Activated CD4-positive, alpha-beta T cell treated with anti-CD3 and anti-CD28 coated beads, Interleukin-2, amount 10 ng/mL, durations not matched to agents 7 days and 5 days (primary cell): ENCODE measurements around the gene EXOSC10. TPM values are rescaled to one million over a fixed set of nuclear protein-coding genes. Genes with fewer than 3 reads are reported as not detected.
"Not testable (repeated sequence)": the region's sequence is repeated elsewhere in the genome, so short reads cannot be mapped to it uniquely, and the experiment has no call there.

ENCODE experiments used
- CTCF ChIA-PET: fragments of 350-600 bp; sonication (Branson Sonifier 250); formaldehyde crosslinking; loops from one replicate; lab custom pipeline; 2021; ENCODE audit warnings: antibody characterized with exemption; lab: Charles Lee
- POLR2A ChIA-PET: fragments of 350-600 bp; sonication (Branson Sonifier 250); formaldehyde crosslinking; loops from one replicate; lab custom pipeline; 2021; ENCODE audit warnings: antibody characterized with exemption; lab: Charles Lee
- DNase-seq: peaks from one replicate; pipeline ENCODE4 v3.0.0-alpha.2; 2020
- H3K27ac Mint-ChIP-seq: one replicate; pipeline ENCODE4 v1.8.0; 2021; ENCODE audit warnings: mild to moderate bottlenecking, moderate library complexity, mixed read lengths
- H3K27me3 Mint-ChIP-seq: one replicate; pipeline ENCODE4 v1.8.0; 2021; ENCODE audit warnings: mixed read lengths
- H3K36me3 Mint-ChIP-seq: one replicate; pipeline ENCODE4 v1.8.0; 2021; ENCODE audit warnings: low read depth, mixed read lengths
- H3K4me1 Mint-ChIP-seq: one replicate; pipeline ENCODE4 v1.8.0; 2021; ENCODE audit warnings: mixed read lengths
- H3K4me3 Mint-ChIP-seq: one replicate; pipeline ENCODE4 v1.8.0; 2021; ENCODE audit warnings: mild to moderate bottlenecking, moderate library complexity, mixed read lengths
- H3K9me3 Mint-ChIP-seq: one replicate; pipeline ENCODE4 v1.8.0; 2021; ENCODE audit warnings: mixed read lengths
- total RNA-seq, 2 experiments: library from RNA; stranded (reverse); gene quantifications; one replicate each; pipeline ENCODE4 v1.2.3, GENCODE V29; 2021

EXOSC10 gene
- total RNA-seq, 2 experiments from 2014 or later: 82.5 to 87.4 TPM

DNA sequence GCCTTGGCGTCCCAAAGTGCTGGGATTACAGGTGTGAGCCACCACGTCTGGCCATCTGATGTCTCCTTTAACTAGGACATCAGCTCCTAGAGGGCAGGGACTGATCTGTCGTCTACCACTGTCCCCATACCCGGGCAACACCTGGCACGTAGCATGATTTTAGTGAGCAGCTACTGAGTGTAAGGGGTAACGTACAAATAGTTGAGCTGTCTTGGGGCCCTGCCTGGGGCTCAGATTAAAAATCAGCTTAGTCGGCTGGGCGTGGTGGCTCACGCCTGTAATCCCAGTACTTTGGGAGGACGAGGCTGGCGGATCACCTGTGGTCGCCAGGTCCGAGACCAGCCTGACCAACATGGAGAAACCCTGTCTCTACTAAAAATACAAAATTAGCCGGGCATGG is 41.6 kb downstream of the EXOSC10 start:
- ChIA-PET POLR2A (interaction anchor here (0.5 to 0.7 kb wide), 2 partner anchors 13 to 42 kb away, joined by 3 read pairs; partner anchors contain the start of gene EXOSC10), CTCF (interaction anchor here (1.1 to 2.9 kb wide), 2 partner anchors 12 to 20 kb away, joined by 3 to 16 read pairs; no protein-coding TSS in a partner anchor)
- no peak for DNase-seq
- Mint-ChIP-seq H3K27ac (no peak overlapping the region), H3K36me3 (peaks cover 14% of the 10 kb centered on the region), H3K27me3 (no peaks in the 10 kb centered on the region), H3K4me1 (peaks cover 39% of the 10 kb centered on the region), H3K4me3 (peak overlapping the region; percentile 92), H3K9me3 (no peaks in the 10 kb centered on the region)

DNA sequence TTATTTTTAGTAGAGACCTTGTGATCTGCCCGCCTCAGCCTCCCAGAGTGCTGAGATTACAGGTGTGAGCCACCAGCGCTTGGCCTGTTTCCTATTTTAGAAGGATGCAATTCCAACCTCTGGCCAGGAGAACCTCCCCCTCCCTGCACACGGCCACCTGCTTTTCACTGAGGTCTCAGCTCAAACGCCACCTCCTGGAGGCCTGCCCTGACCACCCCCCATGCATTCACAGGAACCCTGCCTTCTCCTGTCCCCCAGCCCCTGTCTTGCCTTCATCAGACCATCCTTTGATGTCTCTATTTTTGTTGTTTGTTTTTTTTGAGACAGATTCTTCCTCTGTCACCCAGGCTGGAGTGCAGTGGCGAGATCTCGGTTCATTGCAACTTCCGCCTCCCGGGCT is 42.2 kb downstream of the EXOSC10 start:
- ChIA-PET CTCF (interaction anchor here (0.8 to 2.9 kb wide), 4 partner anchors 9 to 22 kb away, joined by 3 to 16 read pairs (median 3); no protein-coding TSS in a partner anchor), POLR2A (interaction anchor here (0.5 kb wide), 1 partner anchor 13 kb away, joined by 3 read pairs; no protein-coding TSS in a partner anchor)
- Mint-ChIP-seq H3K4me1 (peaks cover 33% of the 10 kb centered on the region), H3K4me3 (peak overlapping the region; percentile 36), H3K36me3 (peaks cover 10% of the 10 kb centered on the region), H3K27ac (no peak overlapping the region), H3K27me3 (no peaks in the 10 kb centered on the region), H3K9me3 (no peaks in the 10 kb centered on the region)
- DNase-seq: no peak

- Mint-ChIP-seq H3K9me3 (no peaks in the 10 kb centered on the region), H3K27ac (no peak overlapping the region), H3K4me3 (no peak overlapping the region), H3K36me3 (peaks cover 10% of the 10 kb centered on the region), H3K4me1 (peaks cover 26% of the 10 kb centered on the region), H3K27me3 (no peaks in the 10 kb centered on the region)
- CTCF ChIA-PET: interaction anchor here (0.8 to 2.9 kb wide), 5 partner anchors 8 to 31 kb away, joined by 3 to 16 read pairs (median 4); no protein-coding TSS in a partner anchor
- DNase-seq: no peak
- POLR2A ChIA-PET: no interaction called here
Observed at GRCh38 chr1:11056504-11056903, 43.2 kb downstream of the EXOSC10 start.

DNA sequence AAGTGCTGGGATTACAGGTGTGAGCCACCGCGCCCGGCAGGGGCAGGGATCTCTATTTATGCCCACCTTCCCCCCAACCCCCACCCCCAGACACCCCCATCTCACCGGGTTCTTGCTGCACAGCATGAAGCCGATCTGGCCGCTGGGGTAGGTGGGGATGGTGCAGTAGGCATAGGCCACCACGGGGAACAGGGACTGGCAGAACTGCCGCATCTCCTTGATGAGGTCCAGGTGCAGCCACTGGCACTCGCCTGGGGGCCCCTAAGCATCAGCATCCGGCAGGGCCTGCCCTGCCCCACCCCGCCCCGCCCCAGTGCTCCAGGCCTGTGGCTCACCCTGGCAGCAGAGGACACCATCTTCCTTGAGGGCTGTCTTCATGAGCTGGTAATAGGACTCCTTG is 44.0 kb downstream of the EXOSC10 start:
- H3K36me3 Mint-ChIP-seq: peaks cover 10% of the 10 kb centered on the region
- peaks cover 19% of the 10 kb centered on the region for H3K4me1 Mint-ChIP-seq
- H3K27ac Mint-ChIP-seq: no peak overlapping the region
- H3K27me3 Mint-ChIP-seq: no peaks in the 10 kb centered on the region
- CTCF ChIA-PET: interaction anchor here (0.6 to 1.3 kb wide), 2 partner anchors 9 to 45 kb away, joined by 4 to 5 read pairs; no protein-coding TSS in a partner anchor
- H3K9me3 Mint-ChIP-seq: no peaks in the 10 kb centered on the region
- no peak for DNase-seq
- POLR2A ChIA-PET: no interaction called here
- no peak overlapping the region for H3K4me3 Mint-ChIP-seq

GRCh38 chr1:11054666-11055065 is 45.0 kb downstream of the EXOSC10 start:
- POLR2A ChIA-PET: no interaction called here
- CTCF ChIA-PET: no interaction called here
- Mint-ChIP-seq H3K27me3 (no peaks in the 10 kb centered on the region), H3K36me3 (peaks cover 10% of the 10 kb centered on the region), H3K9me3 (no peaks in the 10 kb centered on the region), H3K27ac (no peak overlapping the region), H3K4me1 (peaks cover 16% of the 10 kb centered on the region), H3K4me3 (no peak overlapping the region)
- DNase-seq: no peak

- Mint-ChIP-seq H3K27me3 (no peaks in the 10 kb centered on the region), H3K27ac (no peak overlapping the region), H3K9me3 (no peaks in the 10 kb centered on the region), H3K4me1 (peaks cover 15% of the 10 kb centered on the region), H3K4me3 (no peak overlapping the region), H3K36me3 (peaks cover 10% of the 10 kb centered on the region)
- DNase-seq: no peak
- ChIA-PET POLR2A (no interaction called here), CTCF (interaction anchor here (0.5 kb wide), 1 partner anchor 177 kb away, joined by 3 read pairs; no protein-coding TSS in a partner anchor)
Observed at GRCh38 chr1:11054181-11054580, 45.5 kb downstream of the EXOSC10 start.

DNA sequence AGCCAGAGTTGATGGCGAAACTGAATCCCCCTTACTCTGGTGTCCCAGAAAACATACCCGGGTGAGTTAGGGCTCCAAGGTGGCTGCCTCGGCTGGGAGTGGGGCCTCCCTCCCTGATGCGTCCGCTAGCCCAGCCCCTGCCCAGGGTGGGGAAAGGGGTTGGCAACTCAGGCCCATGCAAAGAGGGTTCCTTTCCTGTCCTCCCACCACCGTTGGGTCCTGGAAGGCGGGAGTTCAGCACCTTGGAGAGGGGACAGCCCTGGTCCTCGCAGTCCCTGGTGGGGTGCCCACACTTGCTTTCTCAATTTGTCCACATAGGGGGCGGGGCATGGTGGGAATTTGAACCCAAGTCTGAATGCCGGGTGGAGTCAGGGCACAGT is 45.9 kb downstream of the EXOSC10 start:
- no peak overlapping the region for H3K27ac Mint-ChIP-seq
- peak; percentile 14 for DNase-seq
- peaks cover 10% of the 10 kb centered on the region for H3K36me3 Mint-ChIP-seq
- no peaks in the 10 kb centered on the region for H3K27me3 Mint-ChIP-seq
- POLR2A ChIA-PET: no interaction called here
- H3K4me1 Mint-ChIP-seq: peaks cover 11% of the 10 kb centered on the region
- H3K4me3 Mint-ChIP-seq: no peak overlapping the region
- CTCF ChIA-PET: interaction anchor here (0.5 kb wide), 1 partner anchor 178 kb away, joined by 3 read pairs; no protein-coding TSS in a partner anchor
- no peaks in the 10 kb centered on the region for H3K9me3 Mint-ChIP-seq

DNA sequence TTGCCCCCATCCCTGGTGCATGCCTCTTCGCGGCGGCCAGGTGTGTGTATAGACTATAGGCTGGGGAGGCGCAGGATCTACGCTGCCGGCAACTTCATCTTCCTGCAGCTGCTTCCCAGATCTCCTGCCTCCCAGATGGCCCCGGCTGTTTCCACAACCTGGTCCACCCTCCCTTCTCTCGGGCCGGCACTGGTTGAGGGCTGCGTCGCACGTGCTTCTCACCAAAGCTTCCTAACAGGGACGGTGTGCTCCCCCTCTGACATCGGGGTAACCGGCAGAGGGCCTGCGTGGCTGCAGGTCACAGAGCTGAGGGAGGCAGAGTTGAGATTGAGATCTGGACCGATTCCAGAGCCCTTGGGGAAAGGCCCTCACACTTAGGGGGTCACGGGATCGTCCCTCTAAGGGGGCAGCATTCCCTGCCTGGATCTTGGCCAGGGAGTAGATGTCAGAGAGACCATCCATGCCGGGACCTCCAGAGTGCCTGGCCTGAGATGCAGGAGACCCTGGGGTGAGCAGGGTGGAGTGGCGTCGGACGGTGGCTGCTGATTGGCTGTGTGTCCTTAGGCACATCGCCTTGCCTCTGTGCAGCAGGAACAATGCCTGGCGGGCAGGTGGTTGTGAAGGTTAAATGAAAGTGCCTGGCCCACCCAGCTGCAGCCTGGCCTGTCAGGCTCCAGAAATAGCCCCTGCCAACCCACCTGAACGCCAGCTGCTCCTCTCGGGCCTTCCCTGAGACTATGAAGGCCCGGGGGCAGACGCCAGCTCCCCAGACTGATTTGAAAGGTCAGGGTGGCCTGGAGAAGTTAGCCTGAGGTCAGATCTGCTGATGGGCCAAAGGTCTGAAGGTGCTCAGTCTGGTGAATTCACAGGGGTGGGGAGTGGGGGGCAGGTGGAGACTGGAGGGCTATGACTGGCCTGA is 46.6 kb downstream of the EXOSC10 start:
- no peak overlapping the region for H3K27ac Mint-ChIP-seq
- H3K4me3 Mint-ChIP-seq: no peak overlapping the region
- H3K36me3 Mint-ChIP-seq: peaks cover 10% of the 10 kb centered on the region
- no peak for DNase-seq
- ChIA-PET CTCF (interaction anchor here (0.5 to 2.0 kb wide), 3 partner anchors 10 to 178 kb away, joined by 3 to 9 read pairs (median 4); no protein-coding TSS in a partner anchor), POLR2A (no interaction called here)
- no peaks in the 10 kb centered on the region for H3K27me3 Mint-ChIP-seq
- peaks cover 6% of the 10 kb centered on the region for H3K4me1 Mint-ChIP-seq
- no peaks in the 10 kb centered on the region for H3K9me3 Mint-ChIP-seq

DNA sequence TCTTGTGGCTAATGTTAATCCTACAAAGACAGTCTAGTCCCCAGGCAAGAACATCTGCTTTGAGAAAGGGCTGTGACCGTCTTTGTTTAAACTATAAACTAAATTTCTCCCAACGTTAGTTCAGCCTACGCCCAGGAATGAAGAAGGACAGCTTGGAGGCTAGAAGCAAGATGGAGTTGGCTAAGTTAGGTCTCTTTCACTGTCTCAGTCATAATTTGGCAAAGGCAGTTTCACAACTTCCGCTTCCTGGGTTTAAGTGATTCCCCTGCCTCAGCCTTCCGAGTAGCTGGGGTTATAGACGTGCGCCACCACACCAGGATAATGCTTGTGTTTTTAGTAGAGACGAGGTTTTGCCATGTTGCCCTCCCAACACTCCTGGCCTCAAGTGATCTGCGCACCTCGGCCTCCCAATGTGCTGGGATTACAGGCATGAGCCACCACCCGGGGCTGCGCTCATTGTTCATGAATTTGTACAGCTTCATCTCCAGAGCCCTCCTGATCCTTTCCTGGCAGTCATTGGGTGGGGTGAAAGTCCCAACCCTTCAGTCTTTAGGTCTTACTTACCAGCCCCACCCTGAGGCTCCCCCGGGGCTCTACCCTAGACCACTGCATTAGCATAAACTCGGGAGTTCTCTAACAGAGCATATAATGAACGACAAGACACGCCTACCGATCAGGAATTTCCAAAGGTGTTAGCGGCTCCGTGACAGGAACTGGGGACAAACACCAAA is 47.7 kb downstream of the EXOSC10 start:
- Mint-ChIP-seq H3K4me1 (peaks cover 2% of the 10 kb centered on the region), H3K4me3 (no peak overlapping the region), H3K27me3 (no peaks in the 10 kb centered on the region), H3K9me3 (no peaks in the 10 kb centered on the region), H3K36me3 (peaks cover 6% of the 10 kb centered on the region), H3K27ac (no peak overlapping the region)
- no peak for DNase-seq
- ChIA-PET CTCF (interaction anchor here (1.2 to 2.0 kb wide), 2 partner anchors 11 to 14 kb away, joined by 4 to 9 read pairs; no protein-coding TSS in a partner anchor), POLR2A (no interaction called here)

DNA sequence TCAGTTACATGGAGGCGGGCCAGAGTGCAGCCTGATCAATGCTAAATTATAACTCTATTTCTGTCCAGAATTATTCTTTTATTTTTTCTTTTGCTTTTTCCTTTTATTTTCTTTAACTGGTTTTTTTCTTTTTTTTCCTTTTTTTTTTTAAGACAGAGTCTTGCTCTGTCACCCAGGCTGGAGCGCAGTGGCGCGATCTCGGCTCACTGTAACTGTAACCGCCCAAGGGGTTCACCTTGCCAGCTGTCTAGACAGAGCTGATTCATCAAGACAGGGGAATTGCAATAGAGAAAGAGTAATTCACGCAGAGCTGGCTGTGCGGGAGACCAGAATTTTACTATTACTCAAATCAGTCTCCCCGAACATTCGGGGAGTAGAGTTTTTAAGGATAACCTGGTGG is 48.5 kb downstream of the EXOSC10 start:
- CTCF ChIA-PET: interaction anchor here (2.0 kb wide), 1 partner anchor 13 kb away, joined by 9 read pairs; no protein-coding TSS in a partner anchor

GRCh38 chr1:11046625-11047365 is 52.9 kb downstream of the EXOSC10 start, which contains the start of gene MASP2:
Gene MASP2 (minus strand): TSS chr1:11047239. CDS start chr1:11047207, 32 bp downstream.
- Mint-ChIP-seq H3K36me3 (no peaks in the 10 kb centered on the region), H3K4me3 (no peak within 1 kb of the TSS), H3K4me1 (no peaks in the 10 kb centered on the region), H3K27ac (no peak within 1 kb of the TSS), H3K9me3 (no peaks in the 10 kb centered on the region), H3K27me3 (no peaks in the 10 kb centered on the region)
- CTCF ChIA-PET: interaction anchor here (3.2 kb wide), 1 partner anchor 10 kb away, joined by 19 read pairs; no protein-coding TSS in a partner anchor
- POLR2A ChIA-PET: no interaction called here
- no peak for DNase-seq

More for the DNA sequence above, 48.5 kb downstream of the EXOSC10 start:
- POLR2A ChIA-PET, H3K36me3 Mint-ChIP-seq, H3K4me3 Mint-ChIP-seq, H3K27me3 Mint-ChIP-seq, H3K4me1 Mint-ChIP-seq, DNase-seq, H3K9me3 Mint-ChIP-seq, H3K27ac Mint-ChIP-seq: not testable (repeated sequence)

DNA sequence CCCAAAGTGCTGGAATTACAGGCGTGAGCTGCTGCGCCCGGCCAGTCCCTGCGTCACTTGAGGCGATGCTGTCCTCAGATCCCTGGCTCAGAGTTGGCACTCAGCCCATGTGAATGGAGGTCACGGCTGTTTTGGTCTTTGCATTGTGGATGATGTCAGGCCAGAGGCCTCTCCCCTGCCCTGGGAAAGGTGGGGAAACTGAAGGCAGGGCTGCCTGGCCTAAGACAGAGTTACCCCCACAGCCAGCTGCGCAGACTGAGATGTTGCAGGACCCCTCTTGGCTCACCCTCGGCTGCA is 53.5 kb downstream of the EXOSC10 start:
- H3K4me1 Mint-ChIP-seq: no peaks in the 10 kb centered on the region
- no peaks in the 10 kb centered on the region for H3K36me3 Mint-ChIP-seq
- H3K4me3 Mint-ChIP-seq: no peak overlapping the region
- POLR2A ChIA-PET: no interaction called here
- CTCF ChIA-PET: interaction anchor here (1.1 to 3.2 kb wide), 2 partner anchors 9 to 11 kb away, joined by 3 to 19 read pairs; no protein-coding TSS in a partner anchor
- no peaks in the 10 kb centered on the region for H3K9me3 Mint-ChIP-seq
- H3K27me3 Mint-ChIP-seq: no peaks in the 10 kb centered on the region
- no peak for DNase-seq
- no peak overlapping the region for H3K27ac Mint-ChIP-seq
